ENCODE data around the gene RIMBP2.

RIMBP2 gene

DNA sequence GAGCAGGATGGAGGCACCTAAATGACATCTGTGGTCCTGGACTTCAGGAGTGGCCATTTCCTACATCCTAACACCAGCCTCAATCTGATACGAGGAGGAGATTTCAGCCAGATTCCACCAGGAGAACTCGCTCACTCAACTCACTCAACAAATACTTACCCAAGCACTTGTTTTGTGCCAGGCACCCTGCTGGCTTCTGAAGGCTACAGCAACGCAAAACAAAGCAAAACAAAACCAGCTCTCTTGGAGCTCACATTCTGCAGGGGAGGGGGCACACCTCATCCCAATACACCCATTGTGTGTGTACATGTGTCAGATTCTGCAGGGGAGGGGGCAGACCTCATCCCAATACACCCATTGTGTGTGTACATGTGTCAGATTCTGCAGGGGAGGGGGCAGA lies 233.7 kb downstream of the RIMBP2 start:
- Histone ChIP-seq H3K79me2 (ENCODE audit: insufficient read depth, low read length) (no peaks in the 10 kb centered on the region), H3K9ac (ENCODE audit: low read length) (no peak overlapping the region), H3K9me3 (ENCODE audit: low read length) (no peaks in the 10 kb centered on the region), H3K4me1 (ENCODE audit: insufficient read depth, low read length, severe bottlenecking) (no peaks in the 10 kb centered on the region), H3K27me3 (ENCODE audit: insufficient read depth, low read length) (0 out of 2 replicates have a peak, but pooled peaks cover 3% of the 10 kb centered on the region), H2AFZ (ENCODE audit: low read length) (no peak overlapping the region), H3K4me2 (ENCODE audit: low read length) (no peak overlapping the region), H3F3A (ENCODE audit: insufficient read depth, low read length) (no peaks in the 10 kb centered on the region), H3K27ac (ENCODE audit: low read depth, low read length, poor library complexity, severe bottlenecking) (no peak overlapping the region), H3K4me3 (ENCODE audit: low read depth, low read length, poor library complexity, severe bottlenecking) (no peak overlapping the region), H4K20me1 (ENCODE audit: insufficient read depth, low read length) (no peaks in the 10 kb centered on the region), H3K9me2 (ENCODE audit: low read depth, low read length) (no peaks in the 10 kb centered on the region), H3K36me3 (ENCODE audit: insufficient read depth, low read length) (no peaks in the 10 kb centered on the region)
- TF ChIP-seq CTCF (IDR thresholded peaks at IDR 0.05; ENCODE audit: low read length) = no peak
- TF ChIP-seq EZH2 (IDR thresholded peaks at IDR 0.05; ENCODE audit: borderline replicate concordance, low read length) = no peak

GRCh38 chr12:130481392-130481879 lies 234.7 kb downstream of the RIMBP2 start:
- Histone ChIP-seq H3K36me3 (ENCODE audit: insufficient read depth, low read length) (no peaks in the 10 kb centered on the region), H3K4me1 (ENCODE audit: insufficient read depth, low read length, severe bottlenecking) (no peaks in the 10 kb centered on the region), H3F3A (ENCODE audit: insufficient read depth, low read length) (no peaks in the 10 kb centered on the region), H3K27ac (ENCODE audit: low read depth, low read length, poor library complexity, severe bottlenecking) (no peak overlapping the region), H3K4me2 (ENCODE audit: low read length) (no peak overlapping the region), H3K4me3 (ENCODE audit: low read depth, low read length, poor library complexity, severe bottlenecking) (no peak overlapping the region), H3K9ac (ENCODE audit: low read length) (no peak overlapping the region), H4K20me1 (ENCODE audit: insufficient read depth, low read length) (no peaks in the 10 kb centered on the region), H3K9me3 (ENCODE audit: low read length) (no peaks in the 10 kb centered on the region), H3K79me2 (ENCODE audit: insufficient read depth, low read length) (no peaks in the 10 kb centered on the region), H3K9me2 (ENCODE audit: low read depth, low read length) (no peaks in the 10 kb centered on the region), H2AFZ (ENCODE audit: low read length) (no peak overlapping the region), H3K27me3 (ENCODE audit: insufficient read depth, low read length) (0 out of 2 replicates have a peak, but pooled peaks cover 3% of the 10 kb centered on the region)
- TF ChIP-seq CTCF (IDR thresholded peaks at IDR 0.05; ENCODE audit: low read length) (no peak), EZH2 (IDR thresholded peaks at IDR 0.05; ENCODE audit: borderline replicate concordance, low read length) (no peak)

- Histone ChIP-seq H3K36me3 (ENCODE audit: insufficient read depth, low read length) (no peaks in the 10 kb centered on the region), H3K9me3 (ENCODE audit: low read length) (no peaks in the 10 kb centered on the region), H3K9me2 (ENCODE audit: low read depth, low read length) (no peaks in the 10 kb centered on the region), H3F3A (ENCODE audit: insufficient read depth, low read length) (no peaks in the 10 kb centered on the region), H3K27me3 (ENCODE audit: insufficient read depth, low read length) (0 out of 2 replicates have a peak, but pooled peaks cover 3% of the 10 kb centered on the region), H3K27ac (ENCODE audit: low read depth, low read length, poor library complexity, severe bottlenecking) (no peak overlapping the region), H3K4me2 (ENCODE audit: low read length) (no peak overlapping the region), H2AFZ (ENCODE audit: low read length) (no peak overlapping the region), H3K9ac (ENCODE audit: low read length) (no peak overlapping the region), H4K20me1 (ENCODE audit: insufficient read depth, low read length) (no peaks in the 10 kb centered on the region), H3K4me1 (ENCODE audit: insufficient read depth, low read length, severe bottlenecking) (no peaks in the 10 kb centered on the region), H3K79me2 (ENCODE audit: insufficient read depth, low read length) (no peaks in the 10 kb centered on the region), H3K4me3 (ENCODE audit: low read depth, low read length, poor library complexity, severe bottlenecking) (no peak overlapping the region)
- no peak for TF ChIP-seq EZH2 (IDR thresholded peaks at IDR 0.05; ENCODE audit: borderline replicate concordance, low read length)
- TF ChIP-seq CTCF (IDR thresholded peaks at IDR 0.05; ENCODE audit: low read length) = no peak
Observed at GRCh38 chr12:130480887-130481286, 235.2 kb downstream of the RIMBP2 start.
